HFF-Myc (cell line): ENCODE results near the gene PRDM16.

ENCODE experiments used
- DNase-seq: peaks from one replicate; pipeline ENCODE4 v3.0.0-alpha.2; 2011; ENCODE audit warnings: low read depth; ENCODE audit errors: extremely low read depth
- H3K4me3 ChIP-seq: replicated peaks from 2 replicates; pipeline ENCODE4 v1.5.1; 2011; ENCODE audit warnings: low read depth, mild to moderate bottlenecking, control low read depth, low read length
- TF ChIP-seq, protein P1 (sequence below): IDR thresholded peaks from 2 replicates; pipeline ENCODE4 v1.5.1; 2012; ENCODE audit warnings: mild to moderate bottlenecking, low read depth, low read length, control low read depth; ENCODE audit errors: missing control alignments

Gene PRDM16

DNA sequence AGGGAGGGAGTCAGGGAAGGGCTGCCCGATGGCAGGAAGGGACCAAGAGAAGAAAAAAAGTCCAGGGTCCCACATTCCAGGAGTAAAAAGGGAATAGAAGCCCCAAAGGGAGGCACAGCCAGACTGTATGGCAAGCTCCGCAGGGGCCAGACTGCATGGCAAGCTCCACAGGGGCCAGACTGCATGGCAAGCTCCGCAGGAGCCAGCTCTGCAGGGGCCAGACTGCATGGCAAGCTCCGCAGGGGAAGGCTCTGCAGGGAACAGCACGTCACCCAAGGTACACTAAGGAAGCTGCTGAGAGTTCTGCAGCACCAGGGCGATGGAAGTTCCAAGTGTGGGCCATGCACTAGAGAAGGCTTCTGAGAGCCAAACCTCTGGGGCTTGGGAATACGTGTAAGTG is 228.8 kb downstream of the PRDM16 start:
- no peak for DNase-seq
- no peak overlapping the region for H3K4me3 ChIP-seq
- TF ChIP-seq, protein P1, sequence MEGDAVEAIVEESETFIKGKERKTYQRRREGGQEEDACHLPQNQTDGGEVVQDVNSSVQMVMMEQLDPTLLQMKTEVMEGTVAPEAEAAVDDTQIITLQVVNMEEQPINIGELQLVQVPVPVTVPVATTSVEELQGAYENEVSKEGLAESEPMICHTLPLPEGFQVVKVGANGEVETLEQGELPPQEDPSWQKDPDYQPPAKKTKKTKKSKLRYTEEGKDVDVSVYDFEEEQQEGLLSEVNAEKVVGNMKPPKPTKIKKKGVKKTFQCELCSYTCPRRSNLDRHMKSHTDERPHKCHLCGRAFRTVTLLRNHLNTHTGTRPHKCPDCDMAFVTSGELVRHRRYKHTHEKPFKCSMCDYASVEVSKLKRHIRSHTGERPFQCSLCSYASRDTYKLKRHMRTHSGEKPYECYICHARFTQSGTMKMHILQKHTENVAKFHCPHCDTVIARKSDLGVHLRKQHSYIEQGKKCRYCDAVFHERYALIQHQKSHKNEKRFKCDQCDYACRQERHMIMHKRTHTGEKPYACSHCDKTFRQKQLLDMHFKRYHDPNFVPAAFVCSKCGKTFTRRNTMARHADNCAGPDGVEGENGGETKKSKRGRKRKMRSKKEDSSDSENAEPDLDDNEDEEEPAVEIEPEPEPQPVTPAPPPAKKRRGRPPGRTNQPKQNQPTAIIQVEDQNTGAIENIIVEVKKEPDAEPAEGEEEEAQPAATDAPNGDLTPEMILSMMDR, result no peak

DNA sequence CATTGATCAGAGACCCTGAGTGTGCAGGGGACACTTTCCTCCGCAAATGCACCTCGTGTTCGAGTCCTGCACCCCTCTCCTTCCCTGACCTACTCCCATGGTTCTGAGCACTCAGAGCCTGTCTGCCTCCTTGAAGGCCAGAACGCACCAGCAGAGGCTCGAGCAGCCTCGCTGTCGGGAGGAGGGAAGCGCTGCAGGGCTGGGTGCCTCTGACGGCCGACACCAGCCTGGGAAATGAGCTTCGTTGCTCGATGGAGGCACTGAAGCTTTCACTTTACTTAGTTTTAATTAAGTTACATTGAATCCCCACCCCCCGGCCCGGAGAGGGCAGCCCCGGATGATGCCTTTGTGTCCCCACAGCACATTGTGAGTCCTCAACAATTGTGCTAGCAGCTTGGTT is 229.2 kb downstream of the PRDM16 start:
- TF ChIP-seq, protein P1, result no peak
- no peak overlapping the region for H3K4me3 ChIP-seq
- no peak for DNase-seq

DNA sequence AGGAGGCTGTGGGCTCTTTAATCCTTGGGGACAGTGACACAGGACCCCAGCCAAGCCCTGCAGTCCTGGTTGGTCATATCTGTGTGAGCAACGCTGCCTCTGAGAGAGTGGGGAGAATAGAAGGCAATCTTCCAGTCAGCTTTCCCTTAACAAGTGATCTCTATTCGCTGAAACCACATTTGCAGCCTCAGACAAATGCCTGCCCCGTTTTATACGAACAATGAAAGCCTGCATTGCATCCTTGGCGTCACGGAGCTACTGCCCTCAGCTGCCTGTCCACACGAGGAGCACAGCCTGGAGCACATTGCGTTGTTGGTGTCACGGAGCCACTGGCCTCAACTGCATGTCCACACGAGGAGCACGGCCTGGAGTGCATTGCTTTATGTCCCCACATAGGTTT is 235.2 kb downstream of the PRDM16 start:
- DNase-seq, result no peak
- no peak overlapping the region for H3K4me3 ChIP-seq
- TF ChIP-seq, protein P1, result no peak

DNA sequence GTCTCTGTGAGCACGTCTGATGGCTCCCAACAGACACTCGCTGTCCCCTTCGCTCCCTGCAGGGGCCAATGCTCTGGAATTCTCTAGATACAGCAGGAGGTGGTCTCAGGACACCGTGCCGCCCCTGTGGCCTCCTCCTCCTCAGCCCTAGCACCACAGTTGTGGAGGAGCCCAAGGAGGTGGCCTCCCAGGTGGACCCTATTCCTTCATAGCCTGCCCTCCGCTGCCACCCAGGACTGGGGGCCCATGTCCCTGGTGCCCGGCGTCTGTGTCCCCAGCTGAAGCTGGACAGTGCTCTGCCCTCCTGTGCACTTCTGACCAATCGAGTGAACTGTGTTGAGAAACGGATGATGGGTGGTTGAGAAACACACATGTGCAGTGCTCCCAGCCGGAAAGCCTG is 235.7 kb downstream of the PRDM16 start:
- H3K4me3 ChIP-seq, result no peak overlapping the region
- TF ChIP-seq, protein P1, result no peak
- DNase-seq, result no peak

DNA sequence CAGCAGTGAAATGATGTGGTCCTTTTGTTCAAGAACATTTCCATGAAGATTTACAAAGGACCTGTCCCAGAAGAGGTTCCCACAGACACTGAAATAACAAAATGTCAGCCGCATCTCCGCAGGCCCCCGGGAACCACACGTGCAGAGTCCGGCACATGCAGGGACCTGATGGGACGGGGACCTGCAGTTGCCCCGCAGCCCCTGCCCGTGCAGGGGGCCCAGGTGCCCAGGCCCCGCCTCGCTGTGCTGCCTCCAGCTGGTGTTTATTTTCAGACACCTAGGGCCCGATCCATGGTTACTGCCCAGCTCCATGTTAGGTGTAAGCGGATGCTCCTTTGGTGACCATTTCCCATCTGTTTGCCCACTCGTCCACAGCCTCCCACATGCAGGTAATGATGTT is 236.2 kb downstream of the PRDM16 start:
- DNase-seq, result no peak
- TF ChIP-seq, protein P1, result no peak
- H3K4me3 ChIP-seq, result no peak overlapping the region

DNA sequence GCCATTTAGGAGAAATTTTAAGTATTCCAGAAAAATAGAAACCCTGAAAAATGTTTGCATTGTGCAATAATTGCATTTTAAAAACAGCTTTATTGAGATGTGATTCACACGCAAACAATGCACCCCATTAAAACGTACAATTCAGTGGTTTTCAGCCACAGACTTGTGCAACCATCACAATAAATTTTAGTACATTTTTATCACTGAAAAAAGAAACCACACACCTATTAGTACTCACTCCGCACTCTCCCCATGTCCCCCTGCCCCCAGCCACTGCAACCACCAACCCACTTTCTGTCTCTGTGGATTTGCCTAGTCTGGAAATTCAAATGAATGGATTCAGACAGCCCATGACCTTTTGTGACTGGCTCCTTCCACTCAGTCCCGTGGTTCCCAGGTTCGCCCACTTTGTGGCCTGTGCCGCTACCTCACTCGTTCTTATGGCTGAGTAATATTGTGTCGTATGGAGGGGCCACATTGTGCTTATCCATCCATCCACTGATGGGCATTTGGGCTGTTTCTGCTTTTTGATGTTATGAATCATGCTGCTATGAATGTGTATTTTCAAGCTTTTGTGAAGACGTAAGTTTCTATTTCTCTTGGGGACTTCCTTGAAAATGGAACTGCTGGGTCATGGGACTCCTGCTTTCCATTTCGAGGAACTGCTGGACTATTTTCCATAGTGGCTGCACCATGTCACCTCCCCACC is 237.7 kb downstream of the PRDM16 start:
- TF ChIP-seq, protein P1, result no peak
- H3K4me3 ChIP-seq, result no peak overlapping the region
- no peak for DNase-seq

DNA sequence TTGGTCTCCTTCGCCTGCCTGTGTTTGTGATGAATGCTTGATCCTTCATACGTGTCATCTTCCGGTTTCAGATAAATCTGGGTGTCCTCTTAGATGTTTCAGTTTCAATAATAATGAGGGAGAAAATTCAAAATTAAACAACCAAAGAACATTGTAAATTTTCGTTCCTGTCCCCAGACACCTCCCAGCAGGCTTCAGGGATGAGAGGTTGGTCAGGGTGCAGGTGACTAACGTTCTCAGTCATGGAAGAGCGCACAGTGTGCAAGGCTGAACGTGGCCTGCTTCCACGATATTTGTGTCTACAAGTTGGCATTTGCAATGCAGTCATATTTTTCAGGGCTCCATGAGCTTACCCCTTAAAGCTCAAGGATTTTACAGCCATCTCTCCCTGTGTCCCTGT is 238.4 kb downstream of the PRDM16 start:
- no peak overlapping the region for H3K4me3 ChIP-seq
- TF ChIP-seq, protein P1, result no peak
- no peak for DNase-seq
